IPS-18a (cell line): ENCODE data around the gene TIAM2.
"Not testable (repeated sequence)": the region's sequence is repeated elsewhere in the genome, so short reads cannot be mapped to it uniquely, and the experiment has no call there.

Experiments
- H3K27ac ChIP-seq: one replicate; pipeline ENCODE4 v1.5.1; 2013; ENCODE audit warnings: low read length
- H3K27me3 ChIP-seq: one replicate; pipeline ENCODE4 v1.6.1; 2013; ENCODE audit warnings: mild to moderate bottlenecking, low read length; ENCODE audit not compliant: control insufficient read depth, insufficient read depth
- H3K36me3 ChIP-seq: one replicate; pipeline ENCODE4 v1.6.1; 2013; ENCODE audit warnings: low read depth, low read length; ENCODE audit not compliant: control insufficient read depth
- H3K4me1 ChIP-seq: one replicate; pipeline ENCODE4 v1.6.1; 2013; ENCODE audit warnings: low read depth, low read length; ENCODE audit not compliant: control insufficient read depth
- H3K4me3 ChIP-seq: one replicate; pipeline ENCODE4 v1.5.1; 2013; ENCODE audit warnings: low read length
- H3K9ac ChIP-seq: one replicate; pipeline ENCODE4 v1.6.1; 2013; ENCODE audit warnings: mild to moderate bottlenecking, low read length, moderate library complexity
- H3K9me3 ChIP-seq: one replicate; pipeline ENCODE4 v1.6.1; 2013; ENCODE audit warnings: low read depth, low read length; ENCODE audit not compliant: control insufficient read depth

TIAM2 gene

DNA sequence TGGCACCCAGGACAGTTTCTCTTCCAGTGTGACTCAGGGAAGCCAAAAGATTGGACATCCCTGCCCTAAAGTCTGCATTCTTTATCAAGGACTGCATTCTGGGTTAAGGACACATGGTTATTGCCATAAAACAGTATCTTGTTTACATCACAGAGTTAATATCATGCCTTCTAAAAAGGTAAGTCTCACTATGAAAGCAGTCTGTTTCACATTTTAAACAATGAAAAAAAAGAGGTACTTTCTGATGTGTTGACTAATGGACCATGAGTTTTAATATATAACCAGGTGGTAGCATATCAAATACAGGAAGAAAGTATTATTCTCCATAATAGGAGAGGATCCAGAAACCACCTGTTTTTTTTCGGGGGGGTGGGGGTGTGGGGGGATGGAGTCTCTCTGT lies 93.7 kb downstream of the TIAM2 start:
- no peak overlapping the region for H3K9ac ChIP-seq
- no peaks in the 10 kb centered on the region for H3K27me3 ChIP-seq
- H3K4me3 ChIP-seq: no peak overlapping the region
- H3K36me3 ChIP-seq: no peaks in the 10 kb centered on the region
- H3K4me1 ChIP-seq: peaks cover 12% of the 10 kb centered on the region
- H3K27ac ChIP-seq: no peak overlapping the region
- H3K9me3 ChIP-seq: no peaks in the 10 kb centered on the region

DNA sequence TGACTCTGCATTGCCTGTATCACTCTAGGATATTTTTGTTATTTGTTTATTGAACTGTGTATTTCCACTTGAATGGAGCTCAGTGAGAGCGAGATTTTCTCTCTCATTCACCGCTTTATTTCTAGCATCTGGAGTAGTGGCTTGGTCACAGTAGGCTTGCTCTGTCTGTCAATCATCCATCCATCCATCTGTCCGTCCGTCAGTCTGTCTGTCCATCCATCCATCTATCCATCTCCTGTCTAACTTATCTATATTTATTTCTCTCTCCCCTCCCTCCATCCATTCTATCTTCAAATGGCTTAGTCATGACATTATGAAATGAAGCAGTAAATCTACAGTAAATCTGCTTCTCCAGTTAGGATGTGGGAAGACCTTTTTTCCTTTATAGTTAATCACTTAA lies 94.6 kb downstream of the TIAM2 start:
- Histone ChIP-seq H3K9ac (no peak overlapping the region), H3K27me3 (no peaks in the 10 kb centered on the region), H3K4me3 (no peak overlapping the region), H3K27ac (no peak overlapping the region), H3K9me3 (no peaks in the 10 kb centered on the region), H3K4me1 (peaks cover 3% of the 10 kb centered on the region), H3K36me3 (no peaks in the 10 kb centered on the region)

DNA sequence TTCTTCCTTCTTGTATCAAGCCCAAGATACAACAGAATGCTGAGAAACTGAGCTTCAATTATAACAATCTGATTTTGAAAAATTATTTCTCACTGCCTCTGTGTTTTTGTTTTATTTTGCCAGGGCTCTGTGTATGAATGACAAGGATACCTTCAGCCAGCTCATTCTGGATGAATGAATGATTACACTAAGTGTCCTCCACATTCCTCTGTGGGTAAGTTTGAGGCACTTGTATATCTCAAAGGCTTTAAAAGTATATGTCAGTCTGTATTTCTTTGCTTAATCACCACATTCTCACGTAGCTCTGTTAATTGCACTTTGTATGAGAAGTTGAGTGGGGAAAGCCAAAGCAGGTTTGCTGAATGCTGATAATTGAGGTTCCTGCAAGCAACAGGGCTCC lies 95.1 kb downstream of the TIAM2 start:
- Histone ChIP-seq H3K9ac (no peak overlapping the region), H3K4me1 (no peaks in the 10 kb centered on the region), H3K36me3 (no peaks in the 10 kb centered on the region), H3K27ac (no peak overlapping the region), H3K27me3 (no peaks in the 10 kb centered on the region), H3K4me3 (no peak overlapping the region), H3K9me3 (no peaks in the 10 kb centered on the region)

DNA sequence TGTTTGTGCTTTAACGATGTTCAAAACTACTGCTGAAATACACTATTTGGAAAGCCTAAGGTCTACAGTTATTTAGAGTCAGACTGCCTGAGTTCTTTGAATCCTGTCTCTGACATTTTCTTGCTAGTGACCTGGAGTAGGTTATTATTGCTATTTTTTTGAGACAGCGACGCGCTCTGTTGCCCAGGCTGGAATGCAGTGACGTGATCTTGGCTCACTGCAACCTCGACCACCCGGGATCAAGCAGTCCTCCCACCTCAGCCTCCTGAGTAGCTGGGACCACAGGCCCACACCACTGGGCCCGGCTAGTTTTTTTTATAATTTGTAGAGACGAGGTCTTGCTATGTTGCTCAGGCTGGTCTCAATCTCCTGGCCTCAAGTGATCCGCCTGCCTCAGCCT lies 96.6 kb downstream of the TIAM2 start:
- no peak overlapping the region for H3K27ac ChIP-seq
- H3K9me3 ChIP-seq: no peaks in the 10 kb centered on the region
- H3K27me3 ChIP-seq: no peaks in the 10 kb centered on the region
- H3K4me3 ChIP-seq: no peak overlapping the region
- no peak overlapping the region for H3K9ac ChIP-seq
- no peaks in the 10 kb centered on the region for H3K36me3 ChIP-seq
- H3K4me1 ChIP-seq: no peaks in the 10 kb centered on the region

DNA sequence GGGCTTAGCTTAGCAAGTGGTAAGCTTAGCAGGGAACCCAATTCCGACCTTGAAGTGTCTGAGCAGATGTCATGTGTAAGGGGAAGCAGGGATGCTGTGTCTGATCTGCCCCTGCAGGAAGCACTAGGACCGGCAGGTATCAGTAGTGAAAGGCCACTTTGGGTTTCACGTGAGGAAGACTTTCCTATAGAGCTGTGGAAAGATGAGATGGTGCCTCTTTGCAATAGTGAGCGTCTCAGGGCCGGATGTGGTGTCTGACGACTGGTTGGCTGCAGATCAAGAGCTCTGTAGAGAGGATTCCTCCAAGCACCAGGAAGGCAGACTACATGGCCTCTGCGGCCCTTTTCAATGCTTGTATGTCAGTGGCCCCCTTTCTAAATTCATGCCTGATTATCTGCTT lies 98.3 kb downstream of the TIAM2 start:
- no peaks in the 10 kb centered on the region for H3K9me3 ChIP-seq
- H3K4me1 ChIP-seq: no peaks in the 10 kb centered on the region
- H3K4me3 ChIP-seq: no peak overlapping the region
- no peak overlapping the region for H3K9ac ChIP-seq
- H3K27ac ChIP-seq: no peak overlapping the region
- no peaks in the 10 kb centered on the region for H3K27me3 ChIP-seq
- H3K36me3 ChIP-seq: no peaks in the 10 kb centered on the region

DNA sequence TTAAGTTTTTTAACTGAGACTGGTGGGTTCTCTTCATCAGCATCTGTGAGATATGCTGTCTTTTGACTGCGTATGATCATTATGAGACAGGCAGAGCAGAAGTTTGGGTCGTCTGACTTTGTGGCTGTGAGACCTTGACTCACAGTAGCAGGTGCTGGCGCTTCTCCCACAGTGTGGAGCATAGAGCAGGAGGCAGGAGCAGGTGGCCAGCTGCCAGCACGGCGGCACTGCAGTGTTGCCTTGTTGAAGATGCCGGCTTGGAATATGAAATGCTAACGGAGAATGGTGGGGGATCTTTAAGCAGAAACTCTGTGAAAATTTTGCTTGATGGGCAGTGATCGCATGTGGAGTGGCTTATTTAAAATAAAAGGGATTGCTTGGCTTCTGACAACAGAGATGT lies 105.0 kb downstream of the TIAM2 start:
- no peaks in the 10 kb centered on the region for H3K27me3 ChIP-seq
- H3K4me3 ChIP-seq: no peak overlapping the region
- H3K9me3 ChIP-seq: no peaks in the 10 kb centered on the region
- no peak overlapping the region for H3K9ac ChIP-seq
- H3K27ac ChIP-seq: no peak overlapping the region
- no peaks in the 10 kb centered on the region for H3K4me1 ChIP-seq
- no peaks in the 10 kb centered on the region for H3K36me3 ChIP-seq

DNA sequence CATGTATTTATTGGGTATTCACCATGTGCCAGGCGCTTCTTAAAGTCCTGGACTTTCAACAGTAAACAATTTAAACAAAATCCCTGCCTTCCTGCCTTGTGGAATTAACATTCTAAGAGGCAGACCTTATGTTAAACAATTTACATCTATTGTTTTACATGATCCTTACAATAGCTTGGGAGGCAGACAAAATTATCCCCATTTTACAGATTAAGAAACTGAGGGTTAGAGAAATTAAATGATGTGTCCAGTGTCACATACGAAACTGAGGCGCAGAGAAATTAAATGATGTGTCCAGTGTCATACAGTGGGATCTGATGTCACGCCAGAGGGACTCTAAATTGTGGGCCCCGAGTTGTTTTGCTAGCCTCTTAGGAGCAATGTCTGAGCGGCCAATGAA lies 105.5 kb downstream of the TIAM2 start:
- no peaks in the 10 kb centered on the region for H3K27me3 ChIP-seq
- no peaks in the 10 kb centered on the region for H3K4me1 ChIP-seq
- H3K9ac ChIP-seq: no peak overlapping the region
- no peaks in the 10 kb centered on the region for H3K36me3 ChIP-seq
- no peak overlapping the region for H3K4me3 ChIP-seq
- no peak overlapping the region for H3K27ac ChIP-seq
- no peaks in the 10 kb centered on the region for H3K9me3 ChIP-seq

DNA sequence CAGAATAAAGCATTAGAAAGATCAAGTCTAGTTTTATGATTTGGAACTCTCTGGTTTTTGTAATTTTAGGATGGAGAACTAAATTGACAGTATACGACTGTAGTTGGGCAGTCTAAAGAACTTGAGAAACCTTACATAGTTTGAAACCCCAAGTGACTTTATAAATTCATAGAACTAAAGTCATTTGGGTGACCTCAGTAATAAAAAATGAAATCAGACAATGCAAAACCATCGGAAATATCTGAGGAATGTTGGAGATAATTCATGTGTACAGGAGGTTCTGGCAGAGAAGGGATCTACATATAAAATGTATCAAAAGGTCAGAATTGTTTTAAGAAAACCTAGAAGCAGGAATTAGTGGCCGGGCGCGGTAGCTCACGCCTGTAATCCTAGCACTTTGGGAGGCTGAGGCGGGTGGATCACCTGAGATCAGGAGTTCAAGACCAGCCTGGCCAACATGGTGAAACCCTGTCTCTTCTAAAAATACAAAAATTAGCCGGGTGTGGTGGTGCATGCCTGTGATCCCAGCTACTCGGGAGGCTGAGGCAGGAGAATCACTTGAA lies 108.0 kb downstream of the TIAM2 start:
- H3K9me3 ChIP-seq, H3K9ac ChIP-seq, H3K36me3 ChIP-seq, H3K4me1 ChIP-seq, H3K27me3 ChIP-seq, H3K27ac ChIP-seq, H3K4me3 ChIP-seq: not testable (repeated sequence)

DNA sequence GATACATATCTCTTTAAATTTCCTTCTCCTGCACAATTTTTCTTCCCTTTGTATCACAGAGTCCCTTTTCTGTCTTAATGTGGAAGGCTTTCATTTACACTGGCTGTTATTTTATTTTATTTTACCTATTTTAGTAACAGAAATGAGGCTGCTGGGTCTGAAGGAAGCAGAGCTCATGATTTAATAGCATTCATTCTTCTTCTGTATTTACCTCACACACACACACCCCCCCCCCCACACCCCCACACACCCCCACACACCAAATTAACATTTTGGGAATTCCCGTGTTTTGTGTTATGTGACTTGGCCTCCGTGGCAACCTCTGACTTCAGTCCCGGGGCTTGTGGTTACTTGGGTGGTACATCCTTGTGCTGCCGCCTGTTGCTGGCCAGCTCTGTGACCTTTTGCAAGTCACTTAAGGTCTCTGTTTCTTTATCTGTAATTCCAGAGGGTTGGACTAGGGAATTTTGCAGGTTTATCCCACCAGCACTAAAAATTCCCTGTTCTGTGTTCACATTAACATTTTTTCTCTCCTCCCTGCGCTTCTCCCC lies 108.8 kb downstream of the TIAM2 start:
- Histone ChIP-seq H3K4me3 (no peak overlapping the region), H3K9ac (no peak overlapping the region), H3K9me3 (no peaks in the 10 kb centered on the region), H3K4me1 (no peaks in the 10 kb centered on the region), H3K36me3 (no peaks in the 10 kb centered on the region), H3K27me3 (no peaks in the 10 kb centered on the region), H3K27ac (no peak overlapping the region)

DNA sequence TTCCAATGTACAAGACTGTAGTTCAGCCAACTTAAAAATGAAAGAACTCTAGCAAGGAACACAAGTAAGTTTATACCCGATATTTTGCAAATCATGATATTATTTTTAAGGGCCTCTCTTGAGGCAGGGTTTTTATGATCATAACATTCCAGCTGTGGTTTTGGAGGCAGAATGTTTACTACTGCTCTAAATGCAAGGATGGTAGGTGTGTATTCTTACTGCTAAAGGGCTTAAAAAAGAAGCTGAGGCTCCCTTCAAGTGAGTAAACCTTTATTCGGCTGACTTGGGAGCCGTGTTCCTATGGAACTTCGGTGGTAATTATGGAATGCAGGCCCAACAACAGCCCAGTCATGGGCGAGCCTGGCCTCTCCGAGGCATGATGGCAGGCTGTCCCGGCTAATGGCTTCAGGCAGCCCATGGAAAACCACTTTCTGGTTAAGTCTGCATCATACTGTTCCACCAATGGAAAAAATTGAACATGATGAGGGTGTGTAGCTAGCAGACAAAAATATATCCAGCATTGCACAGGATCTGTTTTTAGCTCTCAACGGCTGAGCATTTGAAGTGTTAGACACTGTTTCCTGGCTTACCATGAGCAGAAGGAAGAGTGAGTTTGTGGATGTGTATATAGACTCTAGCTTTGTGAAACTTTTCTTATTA lies 111.5 kb downstream of the TIAM2 start:
- Histone ChIP-seq H3K4me3 (no peak overlapping the region), H3K36me3 (no peaks in the 10 kb centered on the region), H3K27me3 (no peaks in the 10 kb centered on the region), H3K9me3 (no peaks in the 10 kb centered on the region), H3K9ac (no peak overlapping the region), H3K27ac (no peak overlapping the region), H3K4me1 (peaks cover 11% of the 10 kb centered on the region)

DNA sequence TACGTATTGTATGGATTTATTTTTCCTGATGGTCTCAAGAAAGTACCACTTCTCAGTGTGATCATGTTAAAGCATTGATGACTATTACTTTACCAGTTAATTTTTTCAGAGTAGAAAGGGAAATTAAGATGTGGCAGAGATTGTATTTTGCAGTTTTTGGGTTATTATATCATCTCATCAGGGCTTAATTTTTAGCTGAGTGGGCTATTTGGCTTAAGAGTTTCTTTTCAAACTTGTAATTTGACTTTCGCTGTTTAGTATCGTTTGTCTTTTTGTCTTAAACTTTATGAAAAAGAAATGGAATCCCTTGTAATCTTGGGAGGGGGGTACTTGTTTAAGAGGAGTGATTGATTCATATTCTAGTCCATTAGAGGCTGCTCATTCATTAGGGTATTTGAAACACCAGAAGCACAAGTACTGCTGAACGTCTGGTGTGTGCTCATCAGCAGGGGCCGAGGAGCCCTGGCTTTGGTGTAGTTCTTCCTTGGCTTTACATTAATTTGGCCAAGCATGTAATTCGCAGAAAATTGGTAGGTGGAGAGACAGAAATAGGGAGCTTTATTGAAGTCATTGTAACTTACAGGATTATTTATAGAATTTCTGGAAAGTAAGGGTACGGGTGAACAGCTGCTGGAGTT lies 112.4 kb downstream of the TIAM2 start:
- Histone ChIP-seq H3K4me3 (no peak overlapping the region), H3K27ac (no peak overlapping the region), H3K27me3 (no peaks in the 10 kb centered on the region), H3K4me1 (peaks cover 12% of the 10 kb centered on the region), H3K9me3 (no peaks in the 10 kb centered on the region), H3K9ac (no peak overlapping the region), H3K36me3 (no peaks in the 10 kb centered on the region)
